HUES48 (cell line): Measurements from ENCODE around the gene ZNF862.

Source experiments
- H3K27ac ChIP-seq: one replicate; pipeline ENCODE4 v1.7.0; 2013; ENCODE audit warnings: low read depth, low read length, inconsistent platforms
- H3K27me3 ChIP-seq: 2 replicates; pipeline ENCODE4 v1.6.1; 2013; ENCODE audit warnings: mild to moderate bottlenecking, low read length; ENCODE audit not compliant: control insufficient read depth, insufficient read depth
- H3K36me3 ChIP-seq: 2 replicates; pipeline ENCODE4 v1.6.1; 2013; ENCODE audit warnings: low read length; ENCODE audit not compliant: control insufficient read depth, insufficient read depth
- H3K4me1 ChIP-seq: 2 replicates; pipeline ENCODE4 v1.6.1; 2013; ENCODE audit warnings: mild to moderate bottlenecking, low read length; ENCODE audit not compliant: control insufficient read depth, insufficient read depth
- H3K4me3 ChIP-seq: 2 replicates; pipeline ENCODE4 v1.5.1; 2013; ENCODE audit warnings: mild to moderate bottlenecking, low read depth, low read length
- H3K9ac ChIP-seq: 2 replicates; pipeline ENCODE4 v1.6.1; 2013; ENCODE audit warnings: mild to moderate bottlenecking, low read depth, low read length, moderate library complexity
- H3K9me3 ChIP-seq: 2 replicates; pipeline ENCODE4 v1.6.1; 2013; ENCODE audit warnings: low read length; ENCODE audit not compliant: control insufficient read depth, insufficient read depth

ZNF862 gene

GRCh38 chr7:149846436-149847046 lies 8.4 kb downstream of the ZNF862 start:
- Histone ChIP-seq H3K4me3 (no peak overlapping the region), H3K36me3 (no peaks in the 10 kb centered on the region), H3K27me3 (0 out of 2 replicates have a peak, but pooled peaks cover 5% of the 10 kb centered on the region), H3K9me3 (no peaks in the 10 kb centered on the region), H3K4me1 (no peaks in the 10 kb centered on the region), H3K27ac (no peak overlapping the region), H3K9ac (no peak overlapping the region)

DNA sequence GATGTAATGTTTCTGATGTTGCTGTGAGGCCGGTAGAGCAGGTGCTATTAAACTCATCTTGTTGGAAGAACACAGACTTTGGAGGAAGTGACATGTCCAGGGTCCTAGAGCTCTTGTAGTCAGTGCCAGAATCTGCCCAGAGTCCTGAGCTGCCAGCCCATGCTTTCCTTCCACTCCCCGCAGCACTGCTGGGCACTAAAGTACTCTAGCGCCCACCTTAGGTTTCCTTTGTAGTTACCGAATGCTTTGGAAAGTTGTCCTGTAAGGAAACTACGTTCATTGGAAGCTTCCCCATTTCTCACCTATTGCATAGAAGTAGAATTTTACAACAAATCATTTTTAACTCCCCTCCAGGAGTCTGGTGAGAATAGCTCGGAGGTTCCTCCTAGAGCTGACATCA lies 11.0 kb downstream of the ZNF862 start:
- H3K4me1 ChIP-seq: peaks cover 2% of the 10 kb centered on the region; the same call in 1 of the 2 replicates
- H3K9ac ChIP-seq: no peak overlapping the region
- no peaks in the 10 kb centered on the region for H3K9me3 ChIP-seq
- no peak overlapping the region for H3K4me3 ChIP-seq
- H3K27ac ChIP-seq: no peak overlapping the region
- H3K27me3 ChIP-seq: no peaks in the 10 kb centered on the region
- H3K36me3 ChIP-seq: no peaks in the 10 kb centered on the region

DNA sequence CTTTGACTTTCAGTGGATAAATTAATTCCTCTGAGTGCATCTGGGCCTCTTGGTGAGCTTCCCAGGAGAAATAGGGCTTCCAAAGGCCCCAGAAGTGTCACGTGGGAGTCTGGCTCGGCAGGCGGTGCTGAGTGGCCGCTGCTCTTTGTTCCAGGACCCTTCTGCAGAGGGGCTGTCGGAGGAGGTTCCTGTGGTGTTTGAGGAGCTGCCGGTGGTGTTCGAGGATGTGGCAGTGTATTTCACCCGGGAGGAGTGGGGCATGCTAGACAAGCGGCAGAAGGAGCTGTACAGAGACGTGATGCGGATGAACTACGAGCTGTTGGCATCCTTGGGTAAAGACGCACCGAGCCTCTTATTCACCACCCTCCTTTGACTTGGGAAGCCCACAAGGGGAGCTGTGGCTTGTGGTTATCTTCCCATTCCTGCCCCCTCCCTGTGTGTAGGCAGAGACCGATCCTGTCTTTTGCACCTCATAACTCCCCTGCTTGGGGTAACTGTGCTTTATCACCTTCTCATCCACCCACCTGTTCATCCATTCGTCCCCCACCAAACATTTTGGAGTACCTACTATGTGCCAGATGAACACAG lies 11.9 kb downstream of the ZNF862 start:
- peaks cover 10% of the 10 kb centered on the region for H3K4me1 ChIP-seq
- no peaks in the 10 kb centered on the region for H3K27me3 ChIP-seq

GRCh38 chr7:149850716-149851115 lies 12.5 kb downstream of the ZNF862 start:
- Histone ChIP-seq H3K9me3 (no peaks in the 10 kb centered on the region), H3K4me3 (no peak overlapping the region), H3K27ac (no peak overlapping the region), H3K4me1 (peaks cover 16% of the 10 kb centered on the region), H3K27me3 (no peaks in the 10 kb centered on the region), H3K36me3 (no peaks in the 10 kb centered on the region), H3K9ac (no peak overlapping the region)

More for the DNA sequence above, 11.9 kb downstream of the ZNF862 start:
- H3K9me3 ChIP-seq: no peaks in the 10 kb centered on the region
- H3K4me3 ChIP-seq: no peak overlapping the region
- H3K27ac ChIP-seq: no peak overlapping the region
- no peaks in the 10 kb centered on the region for H3K36me3 ChIP-seq
- H3K9ac ChIP-seq: no peak overlapping the region

GRCh38 chr7:149851449-149851848 lies 13.3 kb downstream of the ZNF862 start:
- Histone ChIP-seq H3K9ac (no peak overlapping the region), H3K27me3 (no peaks in the 10 kb centered on the region), H3K36me3 (no peaks in the 10 kb centered on the region), H3K27ac (no peak overlapping the region), H3K4me3 (no peak overlapping the region), H3K4me1 (peaks cover 20% of the 10 kb centered on the region), H3K9me3 (no peaks in the 10 kb centered on the region)

DNA sequence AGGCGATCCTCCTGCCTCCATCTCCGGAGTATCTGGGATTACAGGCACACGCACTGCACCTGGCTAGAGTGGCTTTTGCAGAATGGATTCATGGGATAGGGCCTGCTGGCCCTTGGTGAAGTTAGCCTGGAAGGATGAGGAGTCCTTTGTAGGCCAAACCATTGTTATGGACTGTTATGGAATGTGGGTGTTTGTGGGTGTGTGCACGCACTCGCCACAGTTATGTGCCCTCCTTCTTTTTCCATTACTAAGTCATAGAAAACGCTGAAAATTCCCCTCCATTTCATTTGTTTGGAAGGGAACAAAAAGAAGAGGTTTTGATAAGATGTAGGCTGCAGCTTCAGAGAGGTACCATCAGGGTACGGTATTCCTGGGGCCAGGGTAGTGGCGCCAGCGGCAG lies 15.0 kb downstream of the ZNF862 start:
- no peak overlapping the region for H3K4me3 ChIP-seq
- no peaks in the 10 kb centered on the region for H3K27me3 ChIP-seq
- no peaks in the 10 kb centered on the region for H3K36me3 ChIP-seq
- peaks cover 20% of the 10 kb centered on the region for H3K4me1 ChIP-seq
- H3K9ac ChIP-seq: no peak overlapping the region
- H3K27ac ChIP-seq: no peak overlapping the region
- H3K9me3 ChIP-seq: no peaks in the 10 kb centered on the region

DNA sequence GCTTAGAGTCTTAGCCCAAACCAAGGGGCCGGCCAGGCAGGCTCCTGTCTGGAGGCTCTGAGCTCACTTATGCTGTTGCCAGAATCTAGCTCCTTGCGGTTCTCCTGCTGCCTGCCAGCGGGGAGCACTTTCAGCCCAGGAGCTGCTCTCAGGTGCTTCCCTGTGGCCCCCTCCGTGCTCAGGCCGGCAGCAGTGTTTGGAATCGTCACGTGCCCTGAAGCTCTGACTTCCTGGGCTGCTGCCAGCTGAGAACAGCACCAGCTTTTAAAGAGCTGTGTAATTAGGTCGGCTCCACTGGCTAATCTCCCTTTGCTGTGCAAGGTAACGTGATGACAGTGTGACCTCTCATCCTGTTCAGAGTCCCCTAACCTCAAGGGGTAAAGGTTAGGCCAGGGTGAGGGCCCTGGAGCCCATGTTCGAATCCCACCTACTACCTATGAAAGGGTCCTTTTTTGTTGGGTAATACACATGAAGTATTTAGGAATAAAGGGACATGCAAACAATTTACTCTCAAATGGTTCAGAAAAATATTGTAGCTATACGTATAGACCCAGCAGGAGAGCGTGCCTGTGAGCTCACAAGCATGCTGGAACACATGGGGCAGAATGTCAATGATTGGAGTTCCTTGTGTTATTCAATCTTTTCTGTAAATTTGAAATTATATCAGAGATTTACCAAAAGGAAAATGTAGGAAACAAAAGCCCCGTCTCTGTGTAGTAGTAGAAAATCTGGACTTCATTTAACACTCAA lies 16.6 kb downstream of the ZNF862 start:
- no peaks in the 10 kb centered on the region for H3K36me3 ChIP-seq
- no peaks in the 10 kb centered on the region for H3K9me3 ChIP-seq
- H3K4me3 ChIP-seq: no peak overlapping the region
- H3K9ac ChIP-seq: no peak overlapping the region
- peaks cover 20% of the 10 kb centered on the region for H3K4me1 ChIP-seq
- no peaks in the 10 kb centered on the region for H3K27me3 ChIP-seq
- H3K27ac ChIP-seq: peak overlapping the region; percentile 75

- no peaks in the 10 kb centered on the region for H3K27me3 ChIP-seq
- H3K27ac ChIP-seq: peak overlapping the region; percentile 75
- no peak overlapping the region for H3K4me3 ChIP-seq
- H3K36me3 ChIP-seq: no peaks in the 10 kb centered on the region
- H3K9me3 ChIP-seq: no peaks in the 10 kb centered on the region
- H3K9ac ChIP-seq: no peak overlapping the region
- H3K4me1 ChIP-seq: peaks cover 20% of the 10 kb centered on the region
These were observed 17.5 kb downstream of the ZNF862 start for GRCh38 chr7:149855361-149856305.

GRCh38 chr7:149856583-149856982 lies 18.4 kb downstream of the ZNF862 start:
- Histone ChIP-seq H3K36me3 (no peaks in the 10 kb centered on the region), H3K4me3 (no peak overlapping the region), H3K9ac (no peak overlapping the region), H3K27me3 (no peaks in the 10 kb centered on the region), H3K4me1 (peaks cover 20% of the 10 kb centered on the region), H3K27ac (no peak overlapping the region), H3K9me3 (no peaks in the 10 kb centered on the region)

GRCh38 chr7:149859369-149859768 lies 21.2 kb downstream of the ZNF862 start:
- H3K4me3 ChIP-seq: no peak overlapping the region
- H3K9ac ChIP-seq: no peak overlapping the region
- H3K36me3 ChIP-seq: no peaks in the 10 kb centered on the region
- H3K9me3 ChIP-seq: no peaks in the 10 kb centered on the region
- no peaks in the 10 kb centered on the region for H3K27me3 ChIP-seq
- H3K4me1 ChIP-seq: peaks cover 16% of the 10 kb centered on the region
- H3K27ac ChIP-seq: no peak overlapping the region
